Stomach (tissue), 9 donors: Measurements from ENCODE around the gene NDUFS1. TPM values are rescaled to one million over a fixed set of nuclear protein-coding genes. Genes with fewer than 3 reads are reported as not detected.

ENCODE experiments used
- DNase-seq, 2 donors: peaks; one replicate each; pipeline versions ENCODE4 v3.0.0 to v3.0.0-alpha.2; 2013 to 2019
- H3K27ac ChIP-seq, 5 donors: fragments of 200-600 bp in 4 of 5; sonication (generic) in 4 of 5; one replicate each; pipeline ENCODE4 v1.5.1; 2013 to 2019; ENCODE audit warnings: mild to moderate bottlenecking in 1 of 5, moderate library complexity in 1 of 5
- H3K27me3 ChIP-seq, 3 donors: fragments of 200-600 bp; sonication (generic); one replicate each; pipeline ENCODE4 v1.5.1; 2017 to 2019; ENCODE audit warnings: mixed run types in 1 of 3
- H3K36me3 ChIP-seq, 4 donors: fragments of 200-600 bp; sonication (generic); 1 replicate in 3 of 4; 2 replicates in 1 of 4; pipeline ENCODE4 v1.5.1; 2016 to 2019
- H3K4me1 ChIP-seq, 4 donors: fragments of 200-600 bp; sonication (generic); one replicate each; pipeline ENCODE4 v1.5.1; 2016 to 2019
- H3K4me3 ChIP-seq, 4 donors: fragments of 200-600 bp; sonication (generic) in 3 of 4; one replicate each; pipeline ENCODE4 v1.5.1; 2016 to 2019; ENCODE audit warnings: mild to moderate bottlenecking in 1 of 4
- H3K9me3 ChIP-seq, 4 donors: fragments of 200-600 bp; sonication (generic); one replicate each; pipeline ENCODE4 v1.5.1; 2016 to 2019
- EP300 ChIP-seq: sonication (generic); formaldehyde crosslinking; IDR thresholded peaks from one replicate; pipeline ENCODE4 v1.6.1; 2017; ENCODE audit warnings: antibody characterized with exemption
- POLR2A ChIP-seq, 4 donors: fragments of 450-650 bp; IDR thresholded peaks; one replicate each; pipeline ENCODE4 v1.6.1; 2016; ENCODE audit warnings: antibody characterized with exemption in 4 of 4, control low read depth in 2 of 4, mild to moderate bottlenecking in 1 of 4, moderate library complexity in 1 of 4
- POLR2AphosphoS5 ChIP-seq, 3 donors: sonication (generic); formaldehyde crosslinking; IDR thresholded peaks; one replicate each; pipeline ENCODE4 v1.6.1; 2016; ENCODE audit warnings: antibody characterized with exemption in 3 of 3
- WGBS, 5 donors: extraction: QIAGEN DNeasy Blood & Tissue Kit in 3 of 5; methylation state at CpG; one replicate each; pipeline versions ENCODE4 v1.1.5 to v1.1.7; 2013 to 2018; 5-methylcytosine and 5-hydroxymethylcytosine counted together
- intact Hi-C: fragments of 100-400 bp; cut with DNase I; formaldehyde crosslinking; loops from one replicate; pipeline ENCODE4 v1.15.1; 2023; ENCODE audit warnings: low total_unique reads
- polyA plus RNA-seq, 3 donors: library from polyadenylated mRNA; stranded (reverse); fragments of 200-250 nt; gene quantifications; one replicate each; pipeline ENCODE4 v1.2.3, GENCODE V29; 2013
- small RNA-seq, 4 donors: library from RNA; depleted of rRNA; stranded (forward); fragments of <200 nt; gene quantifications; one replicate each; pipeline ENCODE3, GENCODE V24; 2016
- total RNA-seq, 5 donors: library from RNA; depleted of rRNA; stranded (reverse); fragments of >200 nt; gene quantifications; one replicate each; pipeline versions ENCODE4 v1.1.0 to v1.2.3, GENCODE V29; 2014 to 2016
- TF ChIP-seq, protein P1 (sequence below), 7 experiments: fragments of 450-650 bp in 4 of 7; fragments of 200-600 bp in 3 of 7; sonication (generic) in 3 of 7; IDR thresholded peaks; one replicate each; pipeline ENCODE4 v1.5.1; 2016 to 2019; ENCODE audit warnings: antibody characterized with exemption in 7 of 7, control low read depth in 2 of 7, mild to moderate bottlenecking in 1 of 7
- donor health status: healthy with polysubstance abuse.
- donor health status: Bipolar disorder and iron deficiency.
- donor health status: healthy.

NDUFS1 gene
- total and polyA plus RNA-seq, 8 donors = 9.8 to 143 (median 37.6) TPM

- H3K36me3 ChIP-seq = peaks cover 0 to 4% (median 3%) of the 10 kb centered on the region in 4 donors
- no peaks in the 10 kb centered on the region for H3K9me3 ChIP-seq
- no peak overlapping the region for H3K27ac ChIP-seq
- H3K27me3 ChIP-seq = no peaks in the 10 kb centered on the region
- intact Hi-C loops = no loop called here
- 96 to 100% (median 100%) methylated on average over 1 of the region's 1 CpG for WGBS, 5 donors
- H3K4me3 ChIP-seq = no peak overlapping the region
- H3K4me1 ChIP-seq = peaks cover 0 to 13% (median 4%) of the 10 kb centered on the region in 4 donors
- no peak for TF ChIP-seq POLR2AphosphoS5 (IDR thresholded peaks at IDR 0.05)
- no peak for TF ChIP-seq POLR2A (IDR thresholded peaks at IDR 0.05)
- TF ChIP-seq, protein P1, sequence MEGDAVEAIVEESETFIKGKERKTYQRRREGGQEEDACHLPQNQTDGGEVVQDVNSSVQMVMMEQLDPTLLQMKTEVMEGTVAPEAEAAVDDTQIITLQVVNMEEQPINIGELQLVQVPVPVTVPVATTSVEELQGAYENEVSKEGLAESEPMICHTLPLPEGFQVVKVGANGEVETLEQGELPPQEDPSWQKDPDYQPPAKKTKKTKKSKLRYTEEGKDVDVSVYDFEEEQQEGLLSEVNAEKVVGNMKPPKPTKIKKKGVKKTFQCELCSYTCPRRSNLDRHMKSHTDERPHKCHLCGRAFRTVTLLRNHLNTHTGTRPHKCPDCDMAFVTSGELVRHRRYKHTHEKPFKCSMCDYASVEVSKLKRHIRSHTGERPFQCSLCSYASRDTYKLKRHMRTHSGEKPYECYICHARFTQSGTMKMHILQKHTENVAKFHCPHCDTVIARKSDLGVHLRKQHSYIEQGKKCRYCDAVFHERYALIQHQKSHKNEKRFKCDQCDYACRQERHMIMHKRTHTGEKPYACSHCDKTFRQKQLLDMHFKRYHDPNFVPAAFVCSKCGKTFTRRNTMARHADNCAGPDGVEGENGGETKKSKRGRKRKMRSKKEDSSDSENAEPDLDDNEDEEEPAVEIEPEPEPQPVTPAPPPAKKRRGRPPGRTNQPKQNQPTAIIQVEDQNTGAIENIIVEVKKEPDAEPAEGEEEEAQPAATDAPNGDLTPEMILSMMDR (IDR thresholded peaks at IDR 0.05) = no peak
- TF ChIP-seq EP300 = no peak
- DNase-seq = no peak
These were observed 91.0 kb downstream of the NDUFS1 start for GRCh38 chr2:206068207-206068606.

Small RNA genes within 50 kb of the gene (small RNA-seq; reads per million reads assigned to genes)
- gene RF00134 (0 reads per million in 4 donors), gene RF02271 (0 reads per million in 4 donors), gene SNORA41 (0 reads per million in 4 donors), gene SNORD51 (0 to 0.15 (median 0.05) reads per million in 4 donors)

Other genes starting within 250 kb of the NDUFS1 start
- 10 to 100 TPM; 19.2 to 67.1 (median 36.5) TPM for gene INO80D, start 73.3 kb downstream of the NDUFS1 start, total RNA-seq
- 1 to 10 TPM in 2 of 3 donors, under 1 TPM in 1; 0.46 to 1.5 (median 1.3) TPM for gene INO80D, start 73.3 kb downstream of the NDUFS1 start, polyA plus RNA-seq
- gene EEF1B2, start 451 bp upstream of the NDUFS1 start, total RNA-seq = 100 to 1,000 TPM in 4 of 5 donors, 10 to 100 TPM in 1; 62.6 to 818 (median 284) TPM
- gene EEF1B2, start 451 bp upstream of the NDUFS1 start, polyA plus RNA-seq = 1,000 to 10,000 TPM in 1 of 3 donors, 100 to 1,000 TPM in 2; 744 to 1,000 (median 790) TPM
- gene ZDBF2, start 115.2 kb upstream of the NDUFS1 start, total RNA-seq = 10 to 100 TPM in 2 of 5 donors, 1 to 10 TPM in 3; 5.8 to 38.5 (median 8.9) TPM
- gene ZDBF2, start 115.2 kb upstream of the NDUFS1 start, polyA plus RNA-seq = 1 to 10 TPM in 2 of 3 donors, under 1 TPM in 1; 0.93 to 1.4 (median 1.1) TPM